NCI-H69 (cell line): ENCODE results near the gene ERO1A.
A peak's percentile ranks its signal among the peaks of the same experiment; 100 is the strongest.

ENCODE experiments used
- DNase-seq: peaks from one replicate; lab custom pipeline; 2025; lab: John Stamatoyannopoulos, UW

Gene ERO1A

DNA sequence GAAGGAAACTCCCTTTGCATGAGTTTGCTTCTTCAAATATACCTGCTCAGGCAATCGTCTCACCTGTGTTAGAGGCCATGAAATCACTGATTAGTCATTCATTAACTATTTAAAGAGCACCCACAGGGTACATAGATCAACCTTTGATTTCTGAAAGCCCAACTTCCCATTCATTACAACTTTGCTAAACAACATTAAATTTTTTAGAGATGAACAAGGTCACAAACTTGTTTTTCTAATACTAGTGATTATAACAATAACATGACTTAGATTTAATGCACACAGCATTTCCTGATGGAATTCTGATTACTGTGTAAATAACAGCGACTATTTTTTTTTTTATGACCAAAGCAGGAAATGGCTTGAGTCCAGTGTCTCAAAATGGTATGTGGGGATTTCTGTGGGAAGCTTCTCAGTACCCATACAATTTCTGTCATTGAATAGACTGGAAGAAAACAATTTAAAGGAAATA is 5.4 kb upstream of the ERO1A start:
- DNase-seq, result peak; percentile 68

DNA sequence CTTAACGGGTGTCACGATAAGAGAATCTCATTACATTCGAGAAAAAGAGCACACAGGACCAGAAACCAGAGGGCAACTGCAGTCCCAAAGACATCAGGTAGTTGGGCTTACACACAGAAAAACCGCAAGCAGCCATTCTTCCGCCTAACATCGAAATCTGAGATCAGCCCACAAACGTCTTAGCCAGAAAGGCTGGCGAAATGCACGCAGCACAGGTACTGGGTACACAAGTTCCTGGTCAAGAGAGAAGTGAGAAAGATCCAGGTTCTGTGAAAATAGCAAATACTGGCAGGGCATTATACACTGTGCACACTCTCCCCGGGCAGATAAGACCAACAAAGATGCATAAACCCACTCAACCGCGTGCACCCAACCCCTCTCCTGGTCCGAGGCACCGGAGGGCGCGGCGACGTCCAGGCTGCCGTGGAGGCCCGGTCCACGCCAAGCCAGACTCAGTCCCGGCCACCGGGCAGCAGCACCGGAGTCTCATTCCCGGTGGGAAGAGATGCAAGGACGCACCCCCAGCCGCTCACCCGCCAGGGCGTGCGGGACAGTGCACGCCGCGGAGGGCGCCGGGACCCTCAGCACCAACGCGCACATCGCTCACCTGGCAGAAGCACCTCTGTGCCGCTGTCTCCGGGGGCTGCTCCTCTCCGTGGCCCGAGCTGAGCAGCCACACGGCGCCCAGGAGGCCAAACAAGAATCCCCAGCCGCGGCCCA is 437 bp downstream of the ERO1A start:
- DNase-seq, result peak; percentile 76

DNA sequence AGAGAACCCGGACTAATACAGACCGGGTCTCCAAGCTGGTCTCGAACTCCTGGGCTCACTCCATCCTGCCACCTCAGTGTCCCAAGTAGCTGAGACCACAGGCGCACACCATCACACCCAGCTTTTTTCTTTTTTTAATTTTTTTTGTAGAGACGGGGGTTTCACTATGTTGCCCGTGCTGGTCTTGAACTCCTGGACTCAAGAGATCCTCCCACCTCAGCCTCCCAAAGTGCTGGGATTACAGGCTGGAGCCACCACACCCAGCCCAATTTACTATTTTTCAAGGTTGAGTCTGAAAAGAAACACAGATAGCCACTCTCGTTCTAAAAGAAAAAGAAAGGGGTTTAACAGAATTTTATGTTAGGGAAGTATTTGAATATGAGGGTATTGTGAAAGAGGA is 1.8 kb downstream of the ERO1A start:
- no peak for DNase-seq

DNA sequence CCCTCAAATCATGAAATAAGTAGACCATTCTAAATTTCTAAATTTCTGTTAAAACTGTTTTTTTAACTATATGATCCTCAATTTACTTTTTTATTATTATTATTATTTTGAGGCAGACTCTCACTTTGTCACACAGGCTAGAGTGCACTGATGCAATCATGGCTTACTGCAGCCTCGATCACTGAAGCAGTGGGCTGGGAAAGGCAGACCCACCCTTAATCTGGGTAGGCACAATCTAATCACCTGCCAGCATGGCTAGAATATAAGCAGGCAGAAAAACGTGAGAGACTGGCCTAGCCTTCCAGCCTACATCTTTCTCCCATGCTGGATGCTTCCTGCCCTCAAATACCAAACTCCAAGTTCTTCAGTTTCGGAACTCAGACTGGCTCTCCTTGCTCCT is 2.3 kb downstream of the ERO1A start:
- peak; percentile 30 for DNase-seq

DNA sequence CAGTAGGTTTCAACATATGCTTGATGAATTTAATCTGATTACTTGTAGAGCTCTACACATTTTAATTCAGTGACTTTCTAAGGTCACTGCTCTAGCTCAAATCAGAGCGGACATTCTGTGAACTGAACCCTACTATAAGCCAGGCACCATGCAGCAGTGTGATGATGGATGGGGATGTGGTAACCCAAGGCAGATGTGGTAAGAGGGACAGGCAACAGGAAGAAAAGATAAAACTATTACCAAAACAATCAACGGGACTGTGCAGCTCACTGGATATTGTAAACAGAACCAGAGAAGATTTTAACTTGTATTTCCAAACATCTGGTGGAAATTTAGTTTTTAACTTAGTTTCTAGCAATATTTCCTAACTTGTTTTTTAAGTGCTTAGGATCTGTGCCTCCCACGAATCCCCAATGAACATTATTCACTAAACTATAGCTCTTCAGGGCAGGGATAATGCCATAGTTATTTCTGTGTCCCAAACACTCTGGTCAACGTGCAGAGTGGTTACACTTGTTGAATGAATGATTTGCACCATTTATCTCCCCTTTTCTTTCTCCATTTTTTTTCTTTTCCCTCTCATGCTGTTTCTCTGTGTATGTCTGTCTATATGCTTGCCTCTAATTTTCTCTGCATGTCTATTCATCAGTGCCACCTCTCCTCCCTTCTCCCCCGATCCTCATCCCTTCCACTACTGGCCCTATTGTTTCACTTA is 3.0 kb downstream of the ERO1A start:
- peak; percentile 62 for DNase-seq

DNA sequence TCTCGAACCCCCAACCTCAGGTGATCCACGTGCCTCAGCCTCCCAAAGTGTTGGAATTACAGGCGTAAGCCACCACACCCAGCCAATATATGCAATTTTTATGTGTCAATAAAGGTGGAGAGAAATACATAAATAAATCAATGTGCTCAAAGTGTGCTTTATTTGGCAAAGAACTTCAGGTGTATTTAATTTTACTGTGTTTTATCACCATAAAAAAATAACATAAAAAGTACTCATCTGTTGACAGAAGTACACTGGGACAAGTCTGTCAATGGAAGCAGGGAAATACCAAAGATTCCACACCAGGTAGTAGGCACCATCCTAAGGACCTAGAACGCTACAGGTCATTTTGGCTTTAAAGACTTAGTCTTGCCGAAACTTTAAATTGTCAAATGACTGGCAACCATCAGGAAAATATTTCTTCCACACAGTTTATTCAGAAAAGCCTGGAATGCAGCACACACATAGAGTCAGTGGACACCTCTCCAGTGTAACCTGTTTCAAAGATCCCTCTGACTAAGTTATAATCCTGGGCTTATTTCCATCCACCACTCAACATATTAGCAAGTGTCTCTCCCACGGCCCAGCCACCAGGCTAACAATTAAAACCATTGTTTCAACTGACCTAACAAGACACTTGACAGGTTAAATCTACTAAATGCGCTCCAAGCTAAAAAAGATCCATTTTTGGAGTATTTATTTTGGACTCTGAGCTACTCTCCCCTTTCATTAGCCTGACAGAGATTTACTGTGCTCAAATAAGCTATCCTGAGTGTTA is 4.2 kb downstream of the ERO1A start:
- DNase-seq, result peak; percentile 88

DNA sequence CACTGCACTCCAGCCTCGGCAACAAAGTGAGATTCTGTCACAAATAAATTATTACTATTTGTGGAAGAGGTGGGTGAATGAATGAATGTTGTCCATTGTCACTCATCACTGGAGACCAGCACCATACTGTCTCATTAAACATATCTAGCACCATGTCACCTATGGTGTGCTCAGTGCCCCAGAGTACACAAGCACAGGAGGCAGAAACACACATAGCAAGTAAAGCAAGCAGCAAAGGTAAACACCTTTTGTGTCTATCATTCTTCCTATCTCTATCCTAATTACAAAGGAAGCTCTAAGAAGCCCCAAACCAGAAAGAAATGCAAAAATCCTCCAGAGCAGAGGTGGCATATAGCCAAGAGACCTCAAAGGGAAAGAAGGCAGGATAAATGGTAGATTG is 9.2 kb downstream of the ERO1A start:
- peak; percentile 67 for DNase-seq

DNA sequence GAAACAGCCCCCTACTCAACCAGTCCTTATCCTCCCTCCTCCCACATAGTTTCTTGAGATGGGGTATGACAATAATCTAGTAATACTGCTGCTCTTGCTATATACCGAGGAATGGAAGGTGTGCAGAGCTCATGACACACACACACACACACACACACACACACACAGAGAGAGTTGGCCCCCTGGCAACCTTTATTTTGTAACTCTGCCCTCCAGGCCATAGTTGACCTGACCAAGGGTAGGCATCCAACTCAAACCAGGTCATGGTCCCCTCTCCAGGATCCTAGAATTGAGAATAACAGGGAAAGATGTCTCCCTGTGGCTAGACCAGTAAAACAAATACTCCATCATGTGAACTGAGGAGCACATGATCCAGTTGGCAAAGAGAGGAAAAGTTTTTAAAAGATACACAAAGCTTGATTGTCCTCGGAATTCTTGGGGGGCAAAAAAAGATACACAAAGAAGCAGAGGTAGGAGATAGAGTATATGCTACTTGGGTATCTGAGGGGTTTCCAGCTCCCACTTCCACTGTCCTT is 11.3 kb downstream of the ERO1A start:
- DNase-seq, result peak; percentile 40

DNA sequence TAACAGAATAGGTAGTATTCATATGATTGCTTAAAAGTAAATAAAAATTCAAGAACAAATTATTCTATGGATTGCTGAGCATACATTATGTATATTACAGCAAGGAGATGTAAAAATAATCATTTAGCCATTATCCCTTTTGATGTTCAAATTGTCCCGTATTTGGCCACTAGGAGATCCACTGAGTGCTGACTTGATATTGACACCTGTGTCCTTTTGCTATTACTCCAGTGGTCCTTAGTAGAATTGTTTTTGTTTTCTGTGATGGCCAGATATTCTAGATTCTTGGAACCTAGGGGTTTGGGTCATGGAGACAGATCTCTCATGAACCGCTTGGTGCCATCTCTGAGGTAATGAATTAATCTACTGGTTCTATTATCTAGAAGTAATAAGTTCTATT is 16.8 kb downstream of the ERO1A start:
- DNase-seq, result peak; percentile 26

DNA sequence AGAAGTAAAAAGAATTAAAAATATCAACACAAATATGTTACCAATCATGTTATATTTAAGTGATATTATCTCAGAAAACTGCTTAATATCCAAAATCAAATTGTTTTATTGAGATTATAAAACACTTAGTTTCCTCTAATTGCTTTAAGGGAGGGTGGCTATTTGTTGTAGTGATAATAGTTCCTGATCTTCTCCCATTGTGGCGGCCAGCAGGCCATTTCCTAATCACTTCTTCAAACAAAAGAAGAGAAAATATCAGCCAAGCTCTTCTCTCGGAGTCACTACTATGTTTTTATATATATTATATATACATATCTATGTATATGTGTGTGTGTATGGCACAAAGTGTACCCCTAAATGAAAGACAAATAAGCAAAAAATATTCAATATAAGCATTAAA is 31.5 kb downstream of the ERO1A start:
- peak; percentile 78 for DNase-seq

DNA sequence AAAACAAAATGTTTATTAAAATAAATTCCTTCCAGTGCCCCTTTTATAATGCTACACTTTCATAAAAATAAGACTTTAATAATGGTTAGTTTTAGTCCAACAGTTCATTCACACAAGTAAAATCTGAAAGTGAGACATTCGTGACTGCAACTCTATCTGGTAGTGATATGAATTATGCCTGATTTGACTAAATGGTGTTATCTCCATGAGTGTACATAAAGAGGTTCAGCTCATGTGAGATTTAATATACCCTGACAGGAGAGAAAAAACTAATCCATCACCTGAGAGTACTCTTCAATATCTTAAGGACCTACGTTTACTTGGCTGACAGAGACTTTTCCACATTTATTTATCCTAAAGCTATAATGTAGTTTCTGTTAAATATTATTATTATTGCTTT is 34.0 kb downstream of the ERO1A start:
- peak; percentile 56 for DNase-seq

DNA sequence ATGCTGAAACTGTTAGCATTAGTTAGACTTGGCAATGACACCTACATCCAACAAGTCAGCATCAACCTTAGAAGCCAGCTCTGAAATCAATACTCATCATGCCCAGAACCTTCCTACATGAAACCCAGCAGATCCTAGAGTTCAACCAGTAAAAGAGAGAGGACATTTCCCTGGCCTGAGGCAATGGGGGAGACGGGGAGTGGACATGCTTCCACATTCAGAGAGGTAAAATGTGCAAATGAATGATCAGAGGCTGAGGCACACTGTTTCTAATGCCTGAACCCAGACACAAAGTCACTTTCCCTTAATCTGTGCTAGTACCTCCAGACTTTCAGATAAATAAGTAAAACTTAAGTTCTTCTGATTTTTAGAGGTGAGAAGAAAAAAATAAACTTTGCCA is 34.5 kb downstream of the ERO1A start:
- DNase-seq, result peak; percentile 50

DNA sequence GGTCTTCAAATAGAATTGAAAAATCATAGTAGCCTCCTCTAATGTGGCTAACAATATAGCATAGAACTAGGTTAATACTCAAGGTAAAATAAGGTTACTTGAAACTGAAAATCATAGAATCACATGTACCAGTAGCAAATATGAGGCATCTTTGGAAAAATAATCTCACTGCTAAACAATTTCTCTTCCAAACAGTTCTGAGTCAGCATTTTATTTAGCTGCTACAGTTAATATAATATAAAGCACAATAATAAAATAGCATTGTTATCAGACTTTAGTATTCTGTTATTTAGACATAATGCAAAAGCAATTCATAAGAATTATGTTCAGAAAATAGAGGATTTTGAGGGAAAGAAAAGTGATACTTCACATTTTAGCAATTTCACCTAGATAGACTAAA is 35.0 kb downstream of the ERO1A start:
- no peak for DNase-seq

DNA sequence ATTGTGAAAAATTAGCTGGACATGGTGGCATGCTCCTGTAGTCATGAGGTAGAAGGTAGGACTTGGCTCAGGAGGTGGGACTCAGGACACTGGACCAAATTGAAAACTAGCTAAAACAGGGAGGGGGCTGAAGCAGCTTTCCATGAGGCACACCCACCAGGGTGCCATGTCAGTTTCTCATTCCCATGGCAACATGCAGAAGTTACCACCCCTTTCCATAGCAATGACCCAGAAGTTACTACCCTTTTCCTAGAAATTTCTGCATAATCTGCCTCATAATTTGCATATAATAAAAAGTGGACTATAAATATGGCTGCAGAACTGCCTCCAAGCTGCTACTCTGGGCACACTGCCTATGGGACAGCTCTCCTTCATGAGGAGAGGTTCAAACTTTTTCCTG is 38.5 kb downstream of the ERO1A start:
- DNase-seq, result no peak

DNA sequence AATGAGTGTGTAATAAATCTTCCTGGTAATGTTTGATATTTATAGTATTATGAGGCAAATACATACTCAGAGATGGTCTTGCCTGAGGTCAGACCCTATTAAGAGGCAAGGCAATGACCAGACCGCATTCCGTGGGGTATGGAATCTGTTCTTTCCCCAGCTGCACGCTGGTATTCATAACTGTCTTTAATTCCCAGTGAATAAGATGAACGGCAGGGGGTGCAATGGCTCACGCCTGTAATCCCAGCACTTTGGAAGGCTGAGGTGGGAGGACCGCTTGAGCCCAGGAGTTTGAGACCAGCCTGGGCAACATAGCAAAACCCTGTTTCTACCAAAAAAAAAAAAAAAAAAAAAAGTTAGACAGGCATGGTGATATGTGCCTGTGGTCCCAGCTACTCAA is 44.6 kb downstream of the ERO1A start:
- peak; percentile 94 for DNase-seq

DNA sequence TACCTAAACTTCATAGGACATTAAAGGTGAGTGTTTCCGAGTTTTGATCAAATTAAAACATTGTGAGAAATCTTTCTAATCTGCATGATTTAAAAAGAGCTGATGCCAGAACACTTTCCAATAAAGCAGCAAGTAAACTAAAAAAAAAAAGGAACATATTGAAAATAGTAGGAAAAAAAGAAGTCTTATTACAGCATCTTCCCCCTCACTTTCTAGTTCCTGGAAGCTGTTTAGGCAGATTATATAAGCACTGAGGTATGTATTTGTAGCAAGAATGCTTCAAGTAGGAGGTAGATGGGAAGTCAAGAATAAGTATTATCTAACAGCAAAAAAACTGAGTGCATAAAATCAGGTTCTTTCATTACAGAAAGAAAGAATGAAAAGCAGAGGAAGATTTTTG is 45.8 kb downstream of the ERO1A start:
- no peak for DNase-seq

DNA sequence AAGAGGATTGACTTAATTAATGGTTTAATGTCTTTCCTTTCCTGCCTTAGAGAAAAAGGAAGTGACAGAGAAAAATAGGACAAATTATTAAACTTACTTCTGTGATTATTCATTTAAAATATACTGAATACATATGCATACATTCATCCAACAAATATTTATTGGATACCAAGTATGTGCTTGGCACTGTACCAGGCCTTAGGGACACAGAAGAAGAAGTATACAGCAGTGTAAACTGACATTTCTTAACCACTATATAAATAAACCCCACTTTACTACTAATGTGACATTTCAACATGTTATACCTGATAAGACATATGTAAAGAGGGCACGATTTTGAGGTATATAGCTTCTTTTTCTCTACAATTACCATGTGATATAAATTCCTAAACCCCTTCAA is 53.6 kb downstream of the ERO1A start:
- no peak for DNase-seq

DNA sequence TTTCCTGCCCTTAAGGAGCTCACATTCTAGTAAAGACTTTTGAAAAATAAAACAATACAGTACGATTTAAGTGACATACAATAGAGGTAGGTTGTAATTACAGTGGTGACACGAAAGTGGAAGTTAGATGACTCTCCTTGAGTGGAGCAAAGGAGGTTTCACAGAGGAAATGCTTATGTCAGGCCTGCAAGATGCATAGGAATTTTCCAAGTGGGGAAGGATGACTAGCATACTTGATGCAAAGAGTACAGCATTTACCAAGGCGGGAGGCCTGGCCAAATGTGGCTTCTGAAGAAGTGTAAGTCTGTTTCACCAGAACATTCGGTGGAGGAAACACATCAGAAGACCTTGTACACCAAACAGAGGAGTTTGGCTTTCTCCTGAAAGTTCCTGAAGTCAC is 55.2 kb downstream of the ERO1A start:
- DNase-seq, result no peak

DNA sequence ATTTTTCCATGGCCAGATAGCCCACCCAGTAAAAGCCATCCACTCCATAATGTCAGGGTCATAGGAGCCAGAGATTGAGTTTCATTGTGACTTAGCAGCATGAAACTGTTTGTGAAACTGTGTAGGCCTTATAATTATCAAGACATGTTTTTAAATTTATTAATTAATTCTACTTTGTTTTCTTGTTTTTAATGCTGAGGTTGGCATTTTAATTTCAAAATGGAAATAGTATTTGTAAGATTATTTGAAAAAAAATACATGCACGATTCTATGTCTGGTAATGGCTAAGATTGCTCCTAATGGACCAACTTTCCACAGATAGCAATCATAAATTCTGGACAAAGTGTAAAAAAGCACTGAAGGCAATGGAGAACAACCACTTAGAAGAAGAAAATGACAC is 75.7 kb downstream of the ERO1A start:
- DNase-seq, result no peak

DNA sequence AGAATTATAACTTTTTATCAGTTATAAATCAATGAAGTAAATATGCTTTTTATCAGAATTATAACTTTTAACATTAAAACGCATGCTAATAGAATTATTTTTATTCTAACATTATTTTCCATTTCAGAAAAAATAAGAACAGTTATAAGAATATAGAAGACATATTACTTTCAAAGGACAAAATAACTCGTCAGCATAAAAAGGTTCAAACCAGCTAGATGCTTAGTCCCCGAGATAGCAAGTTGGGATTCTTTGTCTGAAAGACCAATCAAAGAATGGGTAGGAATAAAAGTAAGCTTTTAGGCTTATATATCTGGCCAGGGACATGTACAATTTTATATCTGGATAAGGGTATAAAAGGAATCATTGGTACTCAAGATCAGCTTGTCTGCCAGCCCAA is 76.8 kb downstream of the ERO1A start:
- DNase-seq, result no peak

DNA sequence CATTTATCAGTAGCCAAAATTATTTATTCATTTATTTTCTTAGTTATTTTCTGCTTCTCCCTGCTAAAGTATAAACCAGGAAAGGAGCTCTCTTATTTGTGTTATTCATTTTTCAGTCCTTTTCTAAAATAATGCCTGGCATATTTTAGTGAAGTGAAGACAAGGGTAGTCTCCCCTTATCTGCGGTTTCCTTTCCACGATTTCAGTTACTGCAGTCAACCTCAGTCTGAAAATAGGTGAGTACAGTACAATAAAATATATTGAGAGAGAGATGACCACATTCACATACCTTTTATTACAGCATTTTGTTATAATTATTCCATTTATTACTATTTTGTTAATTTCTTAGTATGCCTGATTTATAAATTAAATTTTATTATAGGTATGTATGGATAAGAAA is 85.2 kb downstream of the ERO1A start:
- no peak for DNase-seq

DNA sequence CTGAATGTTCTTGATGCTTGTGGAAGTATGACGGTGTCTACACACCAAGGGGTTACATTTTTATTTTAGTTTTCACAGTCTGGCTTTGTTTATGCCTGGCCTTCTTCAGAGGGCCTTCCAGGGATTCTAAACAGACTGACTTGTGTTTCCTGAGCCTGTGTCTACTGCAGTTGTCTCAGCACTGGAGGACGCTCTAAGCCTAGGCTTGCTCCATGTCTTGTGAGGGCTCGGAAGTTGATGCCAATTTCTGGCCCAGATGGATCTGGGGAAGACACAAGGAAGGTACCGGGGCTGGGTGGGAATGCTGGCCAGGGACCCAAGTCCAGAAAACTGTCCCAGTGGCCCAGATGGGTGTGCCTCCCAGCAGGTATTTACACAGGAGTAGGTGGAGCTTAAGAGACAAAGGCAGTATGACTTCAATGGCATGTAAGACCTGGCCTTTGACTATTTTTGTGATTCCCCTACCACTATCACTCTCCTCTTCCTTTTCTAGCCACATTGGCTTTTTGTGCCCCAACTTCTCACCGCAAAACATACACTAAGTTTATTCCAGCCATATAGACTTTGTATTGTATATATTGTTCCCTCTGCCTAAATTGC is 85.8 kb downstream of the ERO1A start:
- peak; percentile 17 for DNase-seq
